ENCODE data around the gene KRTAP17-1.
A peak's percentile ranks its signal among the peaks of the same experiment; 100 is the strongest.

Gene KRTAP17-1

DNA sequence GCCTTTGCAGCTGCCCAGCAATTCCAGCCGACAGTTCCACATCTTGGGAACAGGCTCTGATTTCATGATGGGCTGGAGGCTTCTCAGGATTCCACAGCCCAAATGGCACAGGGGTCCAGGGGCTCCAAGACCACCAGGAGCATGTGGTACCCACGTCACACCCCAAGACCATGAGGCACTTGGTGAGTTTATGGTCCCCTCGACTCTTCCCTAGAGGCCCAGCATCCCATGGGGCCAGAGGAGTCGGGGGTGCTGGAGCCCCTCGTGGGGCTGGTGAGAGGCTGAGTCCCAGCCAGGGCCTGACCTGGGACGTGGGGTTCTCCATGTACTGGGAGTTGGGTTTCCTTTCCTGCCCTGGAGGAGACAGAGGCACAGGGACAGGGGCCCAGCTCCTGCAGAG is 10.1 kb upstream of the KRTAP17-1 start:
- TF ChIP-seq, protein P1, sequence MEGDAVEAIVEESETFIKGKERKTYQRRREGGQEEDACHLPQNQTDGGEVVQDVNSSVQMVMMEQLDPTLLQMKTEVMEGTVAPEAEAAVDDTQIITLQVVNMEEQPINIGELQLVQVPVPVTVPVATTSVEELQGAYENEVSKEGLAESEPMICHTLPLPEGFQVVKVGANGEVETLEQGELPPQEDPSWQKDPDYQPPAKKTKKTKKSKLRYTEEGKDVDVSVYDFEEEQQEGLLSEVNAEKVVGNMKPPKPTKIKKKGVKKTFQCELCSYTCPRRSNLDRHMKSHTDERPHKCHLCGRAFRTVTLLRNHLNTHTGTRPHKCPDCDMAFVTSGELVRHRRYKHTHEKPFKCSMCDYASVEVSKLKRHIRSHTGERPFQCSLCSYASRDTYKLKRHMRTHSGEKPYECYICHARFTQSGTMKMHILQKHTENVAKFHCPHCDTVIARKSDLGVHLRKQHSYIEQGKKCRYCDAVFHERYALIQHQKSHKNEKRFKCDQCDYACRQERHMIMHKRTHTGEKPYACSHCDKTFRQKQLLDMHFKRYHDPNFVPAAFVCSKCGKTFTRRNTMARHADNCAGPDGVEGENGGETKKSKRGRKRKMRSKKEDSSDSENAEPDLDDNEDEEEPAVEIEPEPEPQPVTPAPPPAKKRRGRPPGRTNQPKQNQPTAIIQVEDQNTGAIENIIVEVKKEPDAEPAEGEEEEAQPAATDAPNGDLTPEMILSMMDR (conservative IDR thresholded peaks at IDR 0.05; ENCODE audit: low read depth, low read length): no peak
- H3K79me2 ChIP-seq (ENCODE audit: insufficient read depth, low read depth): no peaks in the 10 kb centered on the region
- H3K27ac ChIP-seq: no peak overlapping the region
- H3K4me1 ChIP-seq (ENCODE audit: low read depth, poor library complexity, severe bottlenecking): no peaks in the 10 kb centered on the region
- H3K4me3 ChIP-seq (IDR thresholded peaks at IDR 0.05; ENCODE audit: insufficient read depth, low read depth, low read length): no peak overlapping the region
- no peak overlapping the region for H2AFZ ChIP-seq (ENCODE audit: low read depth)
- no peaks in the 10 kb centered on the region for H3K36me3 ChIP-seq (ENCODE audit: insufficient read depth)
- H4K20me1 ChIP-seq (ENCODE audit: insufficient read depth): no peaks in the 10 kb centered on the region
- no peaks in the 10 kb centered on the region; the same call in 1 of the 2 replicates for H3K27me3 ChIP-seq (ENCODE audit: insufficient read depth, low read depth)
- no peak overlapping the region for H3K9ac ChIP-seq
- no peak overlapping the region for H3K4me2 ChIP-seq

DNA sequence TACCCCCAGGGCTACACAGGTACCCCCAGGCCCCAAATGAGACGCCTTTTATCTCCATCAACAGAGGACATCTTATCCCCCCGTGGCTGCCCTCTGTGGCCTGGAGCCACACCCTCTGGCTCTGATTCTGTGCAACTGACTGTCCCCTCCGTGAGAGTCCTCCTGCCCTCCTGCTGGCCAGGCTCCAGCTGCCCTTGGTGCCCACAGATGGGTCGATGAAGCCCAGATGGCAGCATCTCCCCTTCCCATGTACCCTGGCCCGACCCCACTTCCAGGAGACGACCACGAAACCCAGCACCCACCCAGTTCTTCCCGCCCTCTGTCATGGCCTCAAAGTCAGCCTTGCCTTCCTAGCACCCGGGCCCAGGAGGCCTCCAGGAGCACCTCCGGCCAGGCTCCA is 9.6 kb upstream of the KRTAP17-1 start:
- H2AFZ ChIP-seq (ENCODE audit: low read depth): no peak overlapping the region
- H3K4me2 ChIP-seq: no peak overlapping the region
- no peaks in the 10 kb centered on the region for H3K4me1 ChIP-seq (ENCODE audit: low read depth, poor library complexity, severe bottlenecking)
- TF ChIP-seq, protein P1 (conservative IDR thresholded peaks at IDR 0.05; ENCODE audit: low read depth, low read length): no peak
- no peak overlapping the region for H3K4me3 ChIP-seq (IDR thresholded peaks at IDR 0.05; ENCODE audit: insufficient read depth, low read depth, low read length)
- H3K36me3 ChIP-seq (ENCODE audit: insufficient read depth): no peaks in the 10 kb centered on the region
- no peak overlapping the region for H3K27ac ChIP-seq
- H3K79me2 ChIP-seq (ENCODE audit: insufficient read depth, low read depth): no peaks in the 10 kb centered on the region
- no peaks in the 10 kb centered on the region for H4K20me1 ChIP-seq (ENCODE audit: insufficient read depth)
- no peaks in the 10 kb centered on the region; the same call in 1 of the 2 replicates for H3K27me3 ChIP-seq (ENCODE audit: insufficient read depth, low read depth)
- no peak overlapping the region for H3K9ac ChIP-seq

DNA sequence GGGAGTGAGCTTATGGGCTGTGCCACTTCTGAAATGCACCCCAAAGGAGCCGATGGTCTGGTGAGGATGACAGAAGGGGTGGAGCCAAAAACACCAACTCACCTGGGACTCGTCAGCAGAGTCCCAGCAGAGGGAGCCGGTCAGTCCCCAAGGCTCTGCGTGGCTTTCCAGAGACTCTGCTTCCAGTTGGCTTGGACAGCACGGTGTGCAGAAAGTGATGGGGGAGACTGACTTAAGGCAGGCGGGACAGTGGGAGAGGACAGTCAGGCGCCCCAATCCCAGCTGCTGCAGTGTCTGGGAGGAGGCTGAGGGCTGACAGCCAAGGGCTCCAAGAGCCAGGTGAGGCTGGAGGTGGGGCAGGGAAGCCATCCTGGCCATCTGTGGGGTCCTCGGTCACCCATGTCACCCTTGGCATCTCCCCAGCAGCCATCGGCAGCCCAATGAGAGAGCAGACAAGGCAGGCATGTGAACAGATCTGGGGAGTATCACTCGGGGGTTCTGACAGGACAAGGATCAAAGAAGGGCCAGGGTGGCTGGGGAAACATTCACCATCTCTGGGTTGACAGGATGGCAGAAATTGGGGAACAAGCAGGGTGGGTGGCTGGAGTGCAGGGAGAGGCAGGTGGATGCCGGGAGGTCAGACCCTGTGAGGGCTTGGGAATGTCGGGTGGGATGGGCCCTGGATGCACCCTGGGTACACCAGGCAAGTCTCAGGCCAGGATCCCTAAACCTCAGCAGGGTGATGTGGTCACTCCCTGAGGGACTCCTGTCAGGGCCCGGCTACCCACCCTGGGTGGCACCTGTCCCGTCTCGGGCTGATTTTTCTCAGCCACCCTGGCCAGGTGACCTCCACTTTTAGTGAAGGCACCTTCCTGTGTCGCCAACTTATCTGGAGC is 8.9 kb upstream of the KRTAP17-1 start:
- Histone ChIP-seq H3K4me2 (no peak overlapping the region), H3K36me3 (ENCODE audit: insufficient read depth) (no peaks in the 10 kb centered on the region), H3K27ac (no peak overlapping the region), H3K79me2 (ENCODE audit: insufficient read depth, low read depth) (no peaks in the 10 kb centered on the region), H4K20me1 (ENCODE audit: insufficient read depth) (no peaks in the 10 kb centered on the region), H3K27me3 (ENCODE audit: insufficient read depth, low read depth) (no peaks in the 10 kb centered on the region; the same call in 1 of the 2 replicates), H3K4me3 (IDR thresholded peaks at IDR 0.05; ENCODE audit: insufficient read depth, low read depth, low read length) (no peak overlapping the region), H2AFZ (ENCODE audit: low read depth) (no peak overlapping the region), H3K9ac (no peak overlapping the region), H3K4me1 (ENCODE audit: low read depth, poor library complexity, severe bottlenecking) (no peaks in the 10 kb centered on the region)
- TF ChIP-seq, protein P1 (conservative IDR thresholded peaks at IDR 0.05; ENCODE audit: low read depth, low read length): peak; percentile 48; the same call in 1 of the 2 replicates

DNA sequence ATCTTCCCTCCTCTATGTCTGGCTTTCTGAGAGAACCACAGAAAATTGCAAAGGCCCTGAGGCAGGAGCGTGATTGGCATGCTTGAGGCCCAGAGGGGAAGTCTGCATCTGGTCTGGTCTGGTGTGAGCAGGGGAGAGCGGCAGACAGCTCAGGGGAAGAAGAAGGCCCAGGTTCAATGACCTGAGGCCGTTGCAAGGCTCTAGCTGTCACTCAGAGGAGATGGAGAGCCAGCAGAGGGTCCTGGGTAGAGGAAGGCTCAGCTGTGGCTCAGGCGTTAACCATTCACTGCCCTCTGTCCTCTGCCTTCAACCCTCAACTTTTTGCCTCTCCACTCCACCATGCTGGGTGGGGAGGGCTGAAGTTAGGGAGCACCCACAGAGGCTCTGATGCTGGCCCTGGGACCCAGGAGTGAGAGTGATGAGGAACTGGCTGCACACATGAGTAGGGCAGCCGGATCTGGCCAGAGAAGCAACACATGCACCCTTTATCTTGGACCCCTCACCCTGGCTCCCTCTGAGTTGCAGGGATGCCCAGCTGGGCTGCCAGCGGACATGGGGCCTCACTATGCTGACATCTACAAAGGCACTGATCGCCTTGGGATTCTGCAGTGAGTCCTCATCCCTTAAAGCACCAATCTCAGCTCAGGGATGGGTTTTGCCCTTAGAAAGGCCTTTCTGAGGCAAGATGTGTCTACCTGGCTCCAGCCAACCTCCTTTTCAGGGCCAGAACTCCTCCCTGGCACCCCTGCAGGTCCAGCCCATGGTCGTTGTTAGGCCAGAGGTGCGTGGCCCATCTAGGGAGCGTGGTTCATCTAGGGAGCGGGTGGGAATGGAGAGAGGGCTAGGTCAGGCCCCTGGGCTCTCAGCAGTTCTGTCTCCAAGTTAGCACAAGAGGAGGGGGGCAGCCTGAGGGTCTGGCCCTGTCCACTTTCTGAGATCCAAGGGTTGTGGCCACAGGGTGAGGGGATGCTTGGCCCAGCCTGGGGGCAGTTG is 7.7 kb upstream of the KRTAP17-1 start:
- H3K27ac ChIP-seq: no peak overlapping the region
- H3K4me1 ChIP-seq (ENCODE audit: low read depth, poor library complexity, severe bottlenecking): no peaks in the 10 kb centered on the region
- no peaks in the 10 kb centered on the region for H3K79me2 ChIP-seq (ENCODE audit: insufficient read depth, low read depth)
- no peaks in the 10 kb centered on the region for H4K20me1 ChIP-seq (ENCODE audit: insufficient read depth)
- H3K9ac ChIP-seq: no peak overlapping the region
- H3K27me3 ChIP-seq (ENCODE audit: insufficient read depth, low read depth): no peaks in the 10 kb centered on the region; the same call in 1 of the 2 replicates
- H3K4me2 ChIP-seq: no peak overlapping the region
- no peak overlapping the region for H2AFZ ChIP-seq (ENCODE audit: low read depth)
- no peak overlapping the region for H3K4me3 ChIP-seq (IDR thresholded peaks at IDR 0.05; ENCODE audit: insufficient read depth, low read depth, low read length)
- H3K36me3 ChIP-seq (ENCODE audit: insufficient read depth): no peaks in the 10 kb centered on the region
- TF ChIP-seq, protein P1 (conservative IDR thresholded peaks at IDR 0.05; ENCODE audit: low read depth, low read length): no peak
